HG03103 (cell line): ENCODE data around the gene VPS8.
"Not testable (repeated sequence)": the region's sequence is repeated elsewhere in the genome, so short reads cannot be mapped to it uniquely, and the experiment has no call there.

ENCODE experiments used
- ATAC-seq: cut with Tn5 transposase; IDR thresholded peaks from one replicate; pipeline ENCODE4 v1.9.1; 2021; ENCODE audit warnings: low read depth; ENCODE audit not compliant: unreplicated experiment

The VPS8 gene

GRCh38 chr3:184907681-184908649 is 96.0 kb downstream of the VPS8 start:
- no peak for ATAC-seq

- ATAC-seq, result no peak
Observed at GRCh38 chr3:184908859-184909258, 96.9 kb downstream of the VPS8 start.

GRCh38 chr3:184910664-184911063 is 98.7 kb downstream of the VPS8 start:
- no peak for ATAC-seq

GRCh38 chr3:184911570-184911969 is 99.6 kb downstream of the VPS8 start:
- no peak for ATAC-seq

- no peak for ATAC-seq
Observed at GRCh38 chr3:184912163-184912562, 100.2 kb downstream of the VPS8 start.

GRCh38 chr3:184914628-184915027 is 102.7 kb downstream of the VPS8 start:
- ATAC-seq, result no peak

- no peak for ATAC-seq
Observed at GRCh38 chr3:184918750-184919149, 106.8 kb downstream of the VPS8 start.

- no peak for ATAC-seq
Observed at GRCh38 chr3:184919651-184920050, 107.7 kb downstream of the VPS8 start.

- no peak for ATAC-seq
Observed at GRCh38 chr3:184924547-184924946, 112.6 kb downstream of the VPS8 start.

GRCh38 chr3:184927796-184928315 is 115.9 kb downstream of the VPS8 start:
- ATAC-seq, result no peak

- ATAC-seq, result no peak
Observed at GRCh38 chr3:184932777-184933176, 120.8 kb downstream of the VPS8 start.

GRCh38 chr3:184937611-184938010 is 125.6 kb downstream of the VPS8 start:
- no peak for ATAC-seq

GRCh38 chr3:184941408-184941807 is 129.4 kb downstream of the VPS8 start:
- ATAC-seq, result no peak

- ATAC-seq, result no peak
Observed at GRCh38 chr3:184942735-184943134, 130.8 kb downstream of the VPS8 start.

GRCh38 chr3:184944241-184944640 is 132.3 kb downstream of the VPS8 start:
- no peak for ATAC-seq

- no peak for ATAC-seq
Observed at GRCh38 chr3:184945886-184946625, 134.1 kb downstream of the VPS8 start.

- no peak for ATAC-seq
Observed at GRCh38 chr3:184946917-184947316, 135.0 kb downstream of the VPS8 start.

GRCh38 chr3:184949251-184949965 is 137.4 kb downstream of the VPS8 start:
- no peak for ATAC-seq

- not testable (repeated sequence) for ATAC-seq
Observed at GRCh38 chr3:184950816-184951215, 138.8 kb downstream of the VPS8 start.

GRCh38 chr3:184952671-184953070 is 140.7 kb downstream of the VPS8 start:
- no peak for ATAC-seq

- ATAC-seq, result no peak
Observed at GRCh38 chr3:184953401-184953800, 141.4 kb downstream of the VPS8 start.
